Stimulated activated CD4-positive, alpha-beta T cell treated with anti-CD3 and anti-CD28 coated beads, Interleukin-2, amount 100 ng/mL, for 4 hours (primary cell): ENCODE data around the gene ETV6.

Experiments used
- DNase-seq: peaks from one replicate; pipeline ENCODE4 v3.0.0-alpha.2; 2020; ENCODE audit warnings: low read depth

The ETV6 gene

GRCh38 chr12:11695321-11695720, 45.8 kb downstream of the ETV6 start:
- DNase-seq: no peak

- no peak for DNase-seq
Measured at GRCh38 chr12:11696084-11696483, 46.6 kb downstream of the ETV6 start.

- no peak for DNase-seq
Measured at GRCh38 chr12:11697131-11697530, 47.7 kb downstream of the ETV6 start.

- no peak for DNase-seq
Measured at GRCh38 chr12:11697670-11698387, 48.4 kb downstream of the ETV6 start.

GRCh38 chr12:11698729-11699128, 49.3 kb downstream of the ETV6 start:
- no peak for DNase-seq

GRCh38 chr12:11701433-11701832, 52.0 kb downstream of the ETV6 start:
- DNase-seq: no peak

- no peak for DNase-seq
Measured at GRCh38 chr12:11702959-11703358, 53.5 kb downstream of the ETV6 start.

- DNase-seq: no peak
Measured at GRCh38 chr12:11703378-11703777, 53.9 kb downstream of the ETV6 start.

GRCh38 chr12:11704089-11704488, 54.6 kb downstream of the ETV6 start:
- no peak for DNase-seq

- DNase-seq: no peak
Measured at GRCh38 chr12:11705010-11705409, 55.5 kb downstream of the ETV6 start.

GRCh38 chr12:11706509-11707379, 57.3 kb downstream of the ETV6 start:
- no peak for DNase-seq

GRCh38 chr12:11707535-11707934, 58.1 kb downstream of the ETV6 start:
- DNase-seq: no peak

- DNase-seq: no peak
Measured at GRCh38 chr12:11709513-11709912, 60.0 kb downstream of the ETV6 start.

GRCh38 chr12:11710431-11710830, 61.0 kb downstream of the ETV6 start:
- no peak for DNase-seq

- DNase-seq: no peak
Measured at GRCh38 chr12:11710906-11711305, 61.4 kb downstream of the ETV6 start.

- no peak for DNase-seq
Measured at GRCh38 chr12:11711651-11712327, 62.3 kb downstream of the ETV6 start.

- no peak for DNase-seq
Measured at GRCh38 chr12:11712491-11712890, 63.0 kb downstream of the ETV6 start.

GRCh38 chr12:11713202-11713601, 63.7 kb downstream of the ETV6 start:
- DNase-seq: no peak

- DNase-seq: no peak
Measured at GRCh38 chr12:11714626-11715025, 65.2 kb downstream of the ETV6 start.

GRCh38 chr12:11715621-11716020, 66.1 kb downstream of the ETV6 start:
- no peak for DNase-seq

- DNase-seq: no peak
Measured at GRCh38 chr12:11716794-11717518, 67.5 kb downstream of the ETV6 start.

GRCh38 chr12:11717519-11717961, 68.1 kb downstream of the ETV6 start:
- no peak for DNase-seq
